Measurements from ENCODE around the gene MGLL.

MGLL gene

DNA sequence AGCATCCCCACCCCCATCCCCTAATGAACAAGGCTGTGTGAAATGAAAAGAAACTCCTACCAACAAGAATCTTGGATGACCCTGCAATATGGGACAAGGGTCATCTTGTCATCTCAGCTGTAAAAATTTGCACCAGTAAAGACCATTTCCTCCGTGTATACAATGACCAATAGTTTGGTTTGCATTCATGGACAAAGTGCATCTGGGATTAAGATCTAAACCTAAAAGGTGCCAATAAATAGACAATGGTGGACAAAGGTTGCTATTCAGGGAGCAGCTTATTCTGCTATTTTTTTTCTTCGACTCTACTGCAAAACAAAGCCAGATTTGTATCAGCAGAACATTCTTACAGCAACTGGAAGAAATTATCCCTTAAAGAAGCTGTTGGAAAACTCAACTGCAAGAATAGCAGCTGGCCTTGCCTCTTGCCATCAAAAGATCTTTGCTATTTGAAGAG lies 8.0 kb downstream of the MGLL start:
- Histone ChIP-seq H3K4me3 (ENCODE audit: low read depth, low read length, poor library complexity, severe bottlenecking) (no peak overlapping the region), H3K4me2 (ENCODE audit: low read length) (no peak overlapping the region), H3F3A (ENCODE audit: insufficient read depth, low read length) (no peaks in the 10 kb centered on the region), H3K9me3 (ENCODE audit: low read length) (no peaks in the 10 kb centered on the region), H3K9me2 (ENCODE audit: low read depth, low read length) (no peaks in the 10 kb centered on the region), H3K27me3 (ENCODE audit: insufficient read depth, low read length) (0 out of 2 replicates have a peak, but pooled peaks cover 6% of the 10 kb centered on the region), H4K20me1 (ENCODE audit: insufficient read depth, low read length) (no peaks in the 10 kb centered on the region), H3K36me3 (ENCODE audit: insufficient read depth, low read length) (no peaks in the 10 kb centered on the region), H3K27ac (ENCODE audit: low read depth, low read length, poor library complexity, severe bottlenecking) (no peak overlapping the region), H3K4me1 (ENCODE audit: insufficient read depth, low read length, severe bottlenecking) (no peaks in the 10 kb centered on the region), H3K79me2 (ENCODE audit: insufficient read depth, low read length) (no peaks in the 10 kb centered on the region), H2AFZ (ENCODE audit: low read length) (no peak overlapping the region), H3K9ac (ENCODE audit: low read length) (no peak overlapping the region)
- TF ChIP-seq EZH2 (IDR thresholded peaks at IDR 0.05; ENCODE audit: borderline replicate concordance, low read length): no peak
- TF ChIP-seq, protein P1, sequence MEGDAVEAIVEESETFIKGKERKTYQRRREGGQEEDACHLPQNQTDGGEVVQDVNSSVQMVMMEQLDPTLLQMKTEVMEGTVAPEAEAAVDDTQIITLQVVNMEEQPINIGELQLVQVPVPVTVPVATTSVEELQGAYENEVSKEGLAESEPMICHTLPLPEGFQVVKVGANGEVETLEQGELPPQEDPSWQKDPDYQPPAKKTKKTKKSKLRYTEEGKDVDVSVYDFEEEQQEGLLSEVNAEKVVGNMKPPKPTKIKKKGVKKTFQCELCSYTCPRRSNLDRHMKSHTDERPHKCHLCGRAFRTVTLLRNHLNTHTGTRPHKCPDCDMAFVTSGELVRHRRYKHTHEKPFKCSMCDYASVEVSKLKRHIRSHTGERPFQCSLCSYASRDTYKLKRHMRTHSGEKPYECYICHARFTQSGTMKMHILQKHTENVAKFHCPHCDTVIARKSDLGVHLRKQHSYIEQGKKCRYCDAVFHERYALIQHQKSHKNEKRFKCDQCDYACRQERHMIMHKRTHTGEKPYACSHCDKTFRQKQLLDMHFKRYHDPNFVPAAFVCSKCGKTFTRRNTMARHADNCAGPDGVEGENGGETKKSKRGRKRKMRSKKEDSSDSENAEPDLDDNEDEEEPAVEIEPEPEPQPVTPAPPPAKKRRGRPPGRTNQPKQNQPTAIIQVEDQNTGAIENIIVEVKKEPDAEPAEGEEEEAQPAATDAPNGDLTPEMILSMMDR (IDR thresholded peaks at IDR 0.05; ENCODE audit: low read length): no peak

DNA sequence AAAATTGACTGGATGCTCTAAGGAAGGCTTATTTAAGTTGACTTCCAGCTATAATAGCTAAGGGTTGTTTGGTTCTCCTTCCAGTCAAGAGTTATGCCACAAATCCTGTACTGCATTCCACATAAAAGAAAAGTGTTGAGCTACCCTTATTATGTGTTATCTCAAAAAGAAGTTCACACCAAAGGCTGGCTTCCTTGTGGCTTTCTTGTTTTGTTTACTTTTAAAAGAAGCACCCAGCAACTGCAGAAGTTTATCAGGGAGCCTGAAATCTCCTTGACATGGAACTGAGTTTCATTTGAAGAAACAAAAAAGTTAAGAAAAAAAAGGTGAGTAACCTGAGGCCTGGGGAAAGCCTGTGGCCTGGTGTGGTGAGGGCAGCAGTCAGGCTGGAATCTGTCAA lies 10.2 kb downstream of the MGLL start:
- Histone ChIP-seq H3K4me2 (ENCODE audit: low read length) (no peak overlapping the region), H3K4me1 (ENCODE audit: insufficient read depth, low read length, severe bottlenecking) (no peaks in the 10 kb centered on the region), H3K36me3 (ENCODE audit: insufficient read depth, low read length) (no peaks in the 10 kb centered on the region), H3K9ac (ENCODE audit: low read length) (no peak overlapping the region), H3K27me3 (ENCODE audit: insufficient read depth, low read length) (0 out of 2 replicates have a peak, but pooled peaks cover 6% of the 10 kb centered on the region), H3K79me2 (ENCODE audit: insufficient read depth, low read length) (no peaks in the 10 kb centered on the region), H3K9me2 (ENCODE audit: low read depth, low read length) (no peaks in the 10 kb centered on the region), H4K20me1 (ENCODE audit: insufficient read depth, low read length) (no peaks in the 10 kb centered on the region), H2AFZ (ENCODE audit: low read length) (no peak overlapping the region), H3F3A (ENCODE audit: insufficient read depth, low read length) (no peaks in the 10 kb centered on the region), H3K9me3 (ENCODE audit: low read length) (no peaks in the 10 kb centered on the region), H3K4me3 (ENCODE audit: low read depth, low read length, poor library complexity, severe bottlenecking) (no peak overlapping the region), H3K27ac (ENCODE audit: low read depth, low read length, poor library complexity, severe bottlenecking) (no peak overlapping the region)
- no peak for TF ChIP-seq EZH2 (IDR thresholded peaks at IDR 0.05; ENCODE audit: borderline replicate concordance, low read length)
- TF ChIP-seq, protein P1 (IDR thresholded peaks at IDR 0.05; ENCODE audit: low read length): no peak

DNA sequence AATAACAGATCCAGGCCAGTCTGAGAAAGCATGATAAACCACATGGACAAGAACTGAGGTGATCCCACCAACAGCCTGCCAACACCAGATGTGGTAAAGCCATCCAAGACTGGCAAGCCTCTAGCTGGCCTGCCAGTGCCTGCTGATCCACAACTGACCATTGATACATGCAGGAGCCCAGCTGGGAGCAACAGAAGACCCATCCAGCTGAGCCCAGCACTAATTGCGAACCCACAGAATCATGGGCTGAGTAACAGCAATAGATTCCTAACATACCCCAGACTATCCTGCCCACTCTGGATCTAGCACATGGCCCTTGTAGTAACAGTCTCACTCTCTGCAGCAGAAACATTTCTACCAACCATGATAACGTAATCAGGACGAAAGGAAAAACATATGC lies 10.6 kb downstream of the MGLL start:
- Histone ChIP-seq H3K4me1 (ENCODE audit: insufficient read depth, low read length, severe bottlenecking) (no peaks in the 10 kb centered on the region), H4K20me1 (ENCODE audit: insufficient read depth, low read length) (no peaks in the 10 kb centered on the region), H3K9me2 (ENCODE audit: low read depth, low read length) (no peaks in the 10 kb centered on the region), H2AFZ (ENCODE audit: low read length) (no peak overlapping the region), H3F3A (ENCODE audit: insufficient read depth, low read length) (no peaks in the 10 kb centered on the region), H3K27ac (ENCODE audit: low read depth, low read length, poor library complexity, severe bottlenecking) (no peak overlapping the region), H3K9me3 (ENCODE audit: low read length) (no peaks in the 10 kb centered on the region), H3K4me2 (ENCODE audit: low read length) (no peak overlapping the region), H3K27me3 (ENCODE audit: insufficient read depth, low read length) (0 out of 2 replicates have a peak, but pooled peaks cover 6% of the 10 kb centered on the region), H3K36me3 (ENCODE audit: insufficient read depth, low read length) (no peaks in the 10 kb centered on the region), H3K9ac (ENCODE audit: low read length) (no peak overlapping the region), H3K4me3 (ENCODE audit: low read depth, low read length, poor library complexity, severe bottlenecking) (no peak overlapping the region), H3K79me2 (ENCODE audit: insufficient read depth, low read length) (no peaks in the 10 kb centered on the region)
- TF ChIP-seq EZH2 (IDR thresholded peaks at IDR 0.05; ENCODE audit: borderline replicate concordance, low read length): no peak
- TF ChIP-seq, protein P1 (IDR thresholded peaks at IDR 0.05; ENCODE audit: low read length): no peak

Measured in OCI-LY1 (cell line).